A673 (cell line): ENCODE data around the gene NR2F2.

Experiments
- EZH2 ChIP-seq: fragments of 200-600 bp; sonication (generic); IDR thresholded peaks from 2 replicates; pipeline ENCODE4 v1.6.1; 2017; ENCODE audit warnings: borderline replicate concordance, low read depth, mild to moderate bottlenecking, mixed read lengths, antibody characterized with exemption, low read length; ENCODE audit not compliant: poor library complexity, severe bottlenecking
- TF ChIP-seq, protein P1 (sequence below): fragments of 300-800, 200-600 bp; sonication (generic); conservative IDR thresholded peaks from 2 replicates; pipeline ENCODE4 v1.5.1; 2017; ENCODE audit warnings: low read depth, mild to moderate bottlenecking, antibody characterized with exemption, low read length, moderate library complexity, mixed read lengths

- TF ChIP-seq, protein P1, sequence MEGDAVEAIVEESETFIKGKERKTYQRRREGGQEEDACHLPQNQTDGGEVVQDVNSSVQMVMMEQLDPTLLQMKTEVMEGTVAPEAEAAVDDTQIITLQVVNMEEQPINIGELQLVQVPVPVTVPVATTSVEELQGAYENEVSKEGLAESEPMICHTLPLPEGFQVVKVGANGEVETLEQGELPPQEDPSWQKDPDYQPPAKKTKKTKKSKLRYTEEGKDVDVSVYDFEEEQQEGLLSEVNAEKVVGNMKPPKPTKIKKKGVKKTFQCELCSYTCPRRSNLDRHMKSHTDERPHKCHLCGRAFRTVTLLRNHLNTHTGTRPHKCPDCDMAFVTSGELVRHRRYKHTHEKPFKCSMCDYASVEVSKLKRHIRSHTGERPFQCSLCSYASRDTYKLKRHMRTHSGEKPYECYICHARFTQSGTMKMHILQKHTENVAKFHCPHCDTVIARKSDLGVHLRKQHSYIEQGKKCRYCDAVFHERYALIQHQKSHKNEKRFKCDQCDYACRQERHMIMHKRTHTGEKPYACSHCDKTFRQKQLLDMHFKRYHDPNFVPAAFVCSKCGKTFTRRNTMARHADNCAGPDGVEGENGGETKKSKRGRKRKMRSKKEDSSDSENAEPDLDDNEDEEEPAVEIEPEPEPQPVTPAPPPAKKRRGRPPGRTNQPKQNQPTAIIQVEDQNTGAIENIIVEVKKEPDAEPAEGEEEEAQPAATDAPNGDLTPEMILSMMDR, result no peak
- TF ChIP-seq EZH2, result no peak
These were observed 14.4 kb downstream of the NR2F2 start for GRCh38 chr15:96344706-96345559.
